ENCODE results near the gene REX1BD.

Gene REX1BD

DNA sequence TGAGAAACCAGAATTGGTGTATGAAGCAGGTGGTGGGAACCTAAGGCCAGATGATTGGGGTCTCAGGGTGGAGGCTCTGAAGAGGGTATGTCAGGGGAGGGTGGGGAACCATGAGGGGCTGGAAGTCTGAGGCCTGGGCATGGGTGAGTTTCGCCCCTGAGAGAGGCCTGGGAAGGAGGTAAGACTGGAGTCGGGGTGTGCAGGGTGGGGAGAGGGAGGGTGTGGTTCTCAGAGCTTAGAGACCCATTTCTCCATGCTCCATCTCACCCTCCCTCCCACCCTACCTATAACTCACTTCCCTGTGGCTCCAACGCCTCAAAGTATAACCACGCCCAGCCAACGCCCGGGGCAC, 47.2 kb downstream of the REX1BD start:
- ATAC-seq: no peak
- TF ChIP-seq CSDC2 (CRISPR knock-in tag; IDR thresholded peaks at IDR 0.05) (no peak), GLIS3 (CRISPR knock-in tag; IDR thresholded peaks at IDR 0.05) (no peak), ZFP30 (CRISPR knock-in tag; IDR thresholded peaks at IDR 0.05) (no peak), ZC3H10 (CRISPR knock-in tag; IDR thresholded peaks at IDR 0.05) (no peak), BACH2 (CRISPR knock-in tag; IDR thresholded peaks at IDR 0.05; ENCODE audit: borderline replicate concordance) (no peak), RARB (CRISPR knock-in tag; IDR thresholded peaks at IDR 0.05) (no peak), TOX (CRISPR knock-in tag; IDR thresholded peaks at IDR 0.05; ENCODE audit: borderline replicate concordance) (no peak), SNAI2 (CRISPR knock-in tag; IDR thresholded peaks at IDR 0.05) (no peak), ISL1 (CRISPR knock-in tag; IDR thresholded peaks at IDR 0.05) (no peak), ZNF565 (CRISPR knock-in tag; conservative IDR thresholded peaks at IDR 0.05; ENCODE audit: low read depth) (no peak), TCF4 (CRISPR knock-in tag; IDR thresholded peaks at IDR 0.05; ENCODE audit: borderline replicate concordance) (no peak), PPARA (CRISPR knock-in tag; IDR thresholded peaks at IDR 0.05; ENCODE audit: borderline replicate concordance) (no peak)
- TF ChIP-seq, protein P1, sequence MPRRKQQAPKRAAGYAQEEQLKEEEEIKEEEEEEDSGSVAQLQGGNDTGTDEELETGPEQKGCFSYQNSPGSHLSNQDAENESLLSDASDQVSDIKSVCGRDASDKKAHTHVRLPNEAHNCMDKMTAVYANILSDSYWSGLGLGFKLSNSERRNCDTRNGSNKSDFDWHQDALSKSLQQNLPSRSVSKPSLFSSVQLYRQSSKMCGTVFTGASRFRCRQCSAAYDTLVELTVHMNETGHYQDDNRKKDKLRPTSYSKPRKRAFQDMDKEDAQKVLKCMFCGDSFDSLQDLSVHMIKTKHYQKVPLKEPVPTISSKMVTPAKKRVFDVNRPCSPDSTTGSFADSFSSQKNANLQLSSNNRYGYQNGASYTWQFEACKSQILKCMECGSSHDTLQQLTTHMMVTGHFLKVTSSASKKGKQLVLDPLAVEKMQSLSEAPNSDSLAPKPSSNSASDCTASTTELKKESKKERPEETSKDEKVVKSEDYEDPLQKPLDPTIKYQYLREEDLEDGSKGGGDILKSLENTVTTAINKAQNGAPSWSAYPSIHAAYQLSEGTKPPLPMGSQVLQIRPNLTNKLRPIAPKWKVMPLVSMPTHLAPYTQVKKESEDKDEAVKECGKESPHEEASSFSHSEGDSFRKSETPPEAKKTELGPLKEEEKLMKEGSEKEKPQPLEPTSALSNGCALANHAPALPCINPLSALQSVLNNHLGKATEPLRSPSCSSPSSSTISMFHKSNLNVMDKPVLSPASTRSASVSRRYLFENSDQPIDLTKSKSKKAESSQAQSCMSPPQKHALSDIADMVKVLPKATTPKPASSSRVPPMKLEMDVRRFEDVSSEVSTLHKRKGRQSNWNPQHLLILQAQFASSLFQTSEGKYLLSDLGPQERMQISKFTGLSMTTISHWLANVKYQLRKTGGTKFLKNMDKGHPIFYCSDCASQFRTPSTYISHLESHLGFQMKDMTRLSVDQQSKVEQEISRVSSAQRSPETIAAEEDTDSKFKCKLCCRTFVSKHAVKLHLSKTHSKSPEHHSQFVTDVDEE (CRISPR knock-in tag; IDR thresholded peaks at IDR 0.05): no peak
- TF ChIP-seq, protein P2, sequence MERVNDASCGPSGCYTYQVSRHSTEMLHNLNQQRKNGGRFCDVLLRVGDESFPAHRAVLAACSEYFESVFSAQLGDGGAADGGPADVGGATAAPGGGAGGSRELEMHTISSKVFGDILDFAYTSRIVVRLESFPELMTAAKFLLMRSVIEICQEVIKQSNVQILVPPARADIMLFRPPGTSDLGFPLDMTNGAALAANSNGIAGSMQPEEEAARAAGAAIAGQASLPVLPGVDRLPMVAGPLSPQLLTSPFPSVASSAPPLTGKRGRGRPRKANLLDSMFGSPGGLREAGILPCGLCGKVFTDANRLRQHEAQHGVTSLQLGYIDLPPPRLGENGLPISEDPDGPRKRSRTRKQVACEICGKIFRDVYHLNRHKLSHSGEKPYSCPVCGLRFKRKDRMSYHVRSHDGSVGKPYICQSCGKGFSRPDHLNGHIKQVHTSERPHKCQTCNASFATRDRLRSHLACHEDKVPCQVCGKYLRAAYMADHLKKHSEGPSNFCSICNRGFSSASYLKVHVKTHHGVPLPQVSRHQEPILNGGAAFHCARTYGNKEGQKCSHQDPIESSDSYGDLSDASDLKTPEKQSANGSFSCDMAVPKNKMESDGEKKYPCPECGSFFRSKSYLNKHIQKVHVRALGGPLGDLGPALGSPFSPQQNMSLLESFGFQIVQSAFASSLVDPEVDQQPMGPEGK (CRISPR knock-in tag; IDR thresholded peaks at IDR 0.05; ENCODE audit: borderline replicate concordance): no peak
- TF ChIP-seq, protein P3, sequence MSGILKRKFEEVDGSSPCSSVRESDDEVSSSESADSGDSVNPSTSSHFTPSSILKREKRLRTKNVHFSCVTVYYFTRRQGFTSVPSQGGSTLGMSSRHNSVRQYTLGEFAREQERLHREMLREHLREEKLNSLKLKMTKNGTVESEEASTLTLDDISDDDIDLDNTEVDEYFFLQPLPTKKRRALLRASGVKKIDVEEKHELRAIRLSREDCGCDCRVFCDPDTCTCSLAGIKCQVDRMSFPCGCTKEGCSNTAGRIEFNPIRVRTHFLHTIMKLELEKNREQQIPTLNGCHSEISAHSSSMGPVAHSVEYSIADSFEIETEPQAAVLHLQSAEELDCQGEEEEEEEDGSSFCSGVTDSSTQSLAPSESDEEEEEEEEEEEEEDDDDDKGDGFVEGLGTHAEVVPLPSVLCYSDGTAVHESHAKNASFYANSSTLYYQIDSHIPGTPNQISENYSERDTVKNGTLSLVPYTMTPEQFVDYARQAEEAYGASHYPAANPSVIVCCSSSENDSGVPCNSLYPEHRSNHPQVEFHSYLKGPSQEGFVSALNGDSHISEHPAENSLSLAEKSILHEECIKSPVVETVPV (CRISPR knock-in tag; IDR thresholded peaks at IDR 0.05): no peak
- TF ChIP-seq, protein P4, sequence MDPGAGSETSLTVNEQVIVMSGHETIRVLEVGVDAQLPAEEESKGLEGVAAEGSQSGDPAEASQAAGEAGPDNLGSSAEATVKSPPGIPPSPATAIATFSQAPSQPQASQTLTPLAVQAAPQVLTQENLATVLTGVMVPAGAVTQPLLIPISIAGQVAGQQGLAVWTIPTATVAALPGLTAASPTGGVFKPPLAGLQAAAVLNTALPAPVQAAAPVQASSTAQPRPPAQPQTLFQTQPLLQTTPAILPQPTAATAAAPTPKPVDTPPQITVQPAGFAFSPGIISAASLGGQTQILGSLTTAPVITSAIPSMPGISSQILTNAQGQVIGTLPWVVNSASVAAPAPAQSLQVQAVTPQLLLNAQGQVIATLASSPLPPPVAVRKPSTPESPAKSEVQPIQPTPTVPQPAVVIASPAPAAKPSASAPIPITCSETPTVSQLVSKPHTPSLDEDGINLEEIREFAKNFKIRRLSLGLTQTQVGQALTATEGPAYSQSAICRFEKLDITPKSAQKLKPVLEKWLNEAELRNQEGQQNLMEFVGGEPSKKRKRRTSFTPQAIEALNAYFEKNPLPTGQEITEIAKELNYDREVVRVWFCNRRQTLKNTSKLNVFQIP (CRISPR knock-in tag; IDR thresholded peaks at IDR 0.05; ENCODE audit: borderline replicate concordance, low read depth): no peak

DNA sequence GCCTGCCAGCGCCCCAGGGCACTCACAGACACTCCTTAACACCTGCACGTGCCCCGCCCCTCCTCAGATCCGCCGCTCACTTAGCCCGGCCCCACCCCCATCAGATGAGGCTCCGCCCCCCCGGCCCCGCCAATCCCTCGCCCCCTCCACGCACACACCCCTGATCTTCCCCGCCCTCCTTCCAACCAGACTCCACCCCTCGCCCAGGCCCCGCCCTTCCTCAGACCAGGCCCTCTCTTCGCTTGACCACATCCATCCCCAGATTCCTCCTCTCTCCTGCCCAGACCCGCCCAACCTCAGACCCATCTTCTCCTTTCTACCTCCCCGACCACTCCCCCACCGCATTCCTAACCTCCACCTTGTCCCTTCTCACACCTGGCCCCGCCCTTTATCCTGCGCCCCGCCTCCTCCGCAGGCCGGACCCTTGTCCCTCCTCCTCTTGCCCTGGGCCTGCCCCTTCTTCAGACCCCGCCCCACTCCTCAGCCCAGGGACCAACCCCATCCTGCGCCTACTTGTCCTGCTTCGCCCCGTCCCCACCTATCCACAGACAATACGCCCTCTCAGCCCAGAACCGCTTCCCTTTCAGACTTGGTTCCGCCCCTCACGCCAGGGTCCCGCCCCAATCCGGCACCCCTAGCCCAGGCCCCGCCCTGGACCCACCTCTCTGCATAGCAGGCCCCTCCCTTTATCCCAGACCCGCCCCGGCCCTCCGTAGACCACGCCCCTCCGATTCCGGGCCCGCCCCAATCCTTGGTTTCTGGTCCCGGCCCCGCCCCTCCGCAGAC, 47.8 kb downstream of the REX1BD start:
- TF ChIP-seq PPARA (CRISPR knock-in tag; IDR thresholded peaks at IDR 0.05; ENCODE audit: borderline replicate concordance): no peak
- TF ChIP-seq, protein P3 (CRISPR knock-in tag; IDR thresholded peaks at IDR 0.05): no peak
- TF ChIP-seq SNAI2 (CRISPR knock-in tag; IDR thresholded peaks at IDR 0.05): no peak
- no peak for TF ChIP-seq ARNTL (CRISPR knock-in tag; IDR thresholded peaks at IDR 0.05; ENCODE audit: borderline replicate concordance, low read depth)
- no peak for TF ChIP-seq ZFP3 (CRISPR knock-in tag; IDR thresholded peaks at IDR 0.05)
- no peak for TF ChIP-seq ZNF565 (CRISPR knock-in tag; conservative IDR thresholded peaks at IDR 0.05; ENCODE audit: low read depth)
- no peak for TF ChIP-seq OSR1 (CRISPR knock-in tag; IDR thresholded peaks at IDR 0.05)
- TF ChIP-seq TCF4 (CRISPR knock-in tag; IDR thresholded peaks at IDR 0.05; ENCODE audit: borderline replicate concordance): no peak
- TF ChIP-seq GLIS3 (CRISPR knock-in tag; IDR thresholded peaks at IDR 0.05): no peak
- ATAC-seq: peak; percentile 97
